Ovary (tissue), 3 donors: Measurements from ENCODE around the gene NUDT9.

Experiments used
- EP300 ChIP-seq: sonication (generic); formaldehyde crosslinking; IDR thresholded peaks from one replicate; pipeline ENCODE4 v1.6.1; 2017; ENCODE audit warnings: antibody characterized with exemption
- POLR2A ChIP-seq: fragments of 450-650 bp; IDR thresholded peaks from one replicate; pipeline ENCODE4 v1.6.1; 2017; ENCODE audit warnings: antibody characterized with exemption, mild to moderate bottlenecking, moderate library complexity
- TF ChIP-seq, protein P1 (sequence below), 3 donors: fragments of 450-650 bp in 2 of 3; fragments of 200-600 bp in 1 of 3; IDR thresholded peaks; one replicate each; pipeline versions ENCODE4 v1.5.1 to v1.8.0; 2016 to 2022; ENCODE audit warnings: antibody characterized with exemption in 3 of 3, mild to moderate bottlenecking in 1 of 3
- donor health status: DM: no; HTN: no; CAD: no.

DNA sequence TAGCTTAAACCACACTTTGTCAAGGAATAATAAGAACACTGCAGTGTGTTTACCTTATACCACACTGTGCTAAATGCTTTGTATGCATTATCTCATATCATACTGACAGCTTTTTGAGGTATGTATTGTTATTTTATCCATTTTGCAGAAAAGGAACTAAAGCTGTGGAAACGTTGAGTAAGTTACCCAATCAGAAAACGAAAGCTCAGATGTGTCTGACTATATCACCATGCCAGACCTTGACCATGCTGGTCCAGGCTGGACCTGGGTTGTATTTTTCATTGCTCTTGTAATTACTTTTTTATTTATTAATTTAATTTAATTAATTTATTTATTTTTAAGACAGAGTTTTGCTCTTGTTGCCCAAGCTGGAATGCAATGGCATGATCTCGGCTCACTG, 33.5 kb upstream of the NUDT9 start:
- TF ChIP-seq, protein P1, sequence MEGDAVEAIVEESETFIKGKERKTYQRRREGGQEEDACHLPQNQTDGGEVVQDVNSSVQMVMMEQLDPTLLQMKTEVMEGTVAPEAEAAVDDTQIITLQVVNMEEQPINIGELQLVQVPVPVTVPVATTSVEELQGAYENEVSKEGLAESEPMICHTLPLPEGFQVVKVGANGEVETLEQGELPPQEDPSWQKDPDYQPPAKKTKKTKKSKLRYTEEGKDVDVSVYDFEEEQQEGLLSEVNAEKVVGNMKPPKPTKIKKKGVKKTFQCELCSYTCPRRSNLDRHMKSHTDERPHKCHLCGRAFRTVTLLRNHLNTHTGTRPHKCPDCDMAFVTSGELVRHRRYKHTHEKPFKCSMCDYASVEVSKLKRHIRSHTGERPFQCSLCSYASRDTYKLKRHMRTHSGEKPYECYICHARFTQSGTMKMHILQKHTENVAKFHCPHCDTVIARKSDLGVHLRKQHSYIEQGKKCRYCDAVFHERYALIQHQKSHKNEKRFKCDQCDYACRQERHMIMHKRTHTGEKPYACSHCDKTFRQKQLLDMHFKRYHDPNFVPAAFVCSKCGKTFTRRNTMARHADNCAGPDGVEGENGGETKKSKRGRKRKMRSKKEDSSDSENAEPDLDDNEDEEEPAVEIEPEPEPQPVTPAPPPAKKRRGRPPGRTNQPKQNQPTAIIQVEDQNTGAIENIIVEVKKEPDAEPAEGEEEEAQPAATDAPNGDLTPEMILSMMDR (IDR thresholded peaks at IDR 0.05): no peak
- no peak for TF ChIP-seq EP300
- TF ChIP-seq POLR2A: no peak
